AG10803 (cell line): ENCODE data around the gene GRB14.

Experiments used
- DNase-seq: peaks from one replicate; pipeline ENCODE4 v3.0.0; 2010; ENCODE audit warnings: low read depth
- H3K4me3 ChIP-seq: 2 replicates; pipeline ENCODE4 v1.5.1; 2011; ENCODE audit warnings: mild to moderate bottlenecking, low read length, control low read depth
- TF ChIP-seq, protein P1 (sequence below): conservative IDR thresholded peaks from 2 replicates; pipeline ENCODE4 v1.5.1; 2011; ENCODE audit warnings: mild to moderate bottlenecking, low read length, control low read depth, inconsistent platforms

Gene GRB14

DNA sequence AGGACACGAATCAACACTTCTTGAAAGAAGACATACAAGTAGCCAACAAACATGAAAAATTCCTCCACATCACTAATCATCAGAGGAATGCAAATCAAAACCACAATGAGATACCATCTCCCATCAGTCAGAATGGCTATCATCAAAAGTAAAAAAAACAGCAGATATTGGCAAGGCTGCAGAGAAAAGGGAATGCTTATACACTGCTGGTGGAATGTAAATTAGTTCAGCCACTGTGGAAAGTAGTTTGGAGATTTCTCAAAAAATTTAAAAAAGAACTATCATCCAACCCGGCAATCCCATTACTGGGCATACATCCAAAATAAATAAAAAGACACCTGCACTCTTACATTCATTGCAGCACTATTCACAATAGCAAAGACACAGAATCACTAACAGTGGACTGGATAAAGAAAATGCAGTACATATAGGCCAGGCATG, 78.7 kb downstream of the GRB14 start:
- peak; percentile 76 for DNase-seq
- TF ChIP-seq, protein P1, sequence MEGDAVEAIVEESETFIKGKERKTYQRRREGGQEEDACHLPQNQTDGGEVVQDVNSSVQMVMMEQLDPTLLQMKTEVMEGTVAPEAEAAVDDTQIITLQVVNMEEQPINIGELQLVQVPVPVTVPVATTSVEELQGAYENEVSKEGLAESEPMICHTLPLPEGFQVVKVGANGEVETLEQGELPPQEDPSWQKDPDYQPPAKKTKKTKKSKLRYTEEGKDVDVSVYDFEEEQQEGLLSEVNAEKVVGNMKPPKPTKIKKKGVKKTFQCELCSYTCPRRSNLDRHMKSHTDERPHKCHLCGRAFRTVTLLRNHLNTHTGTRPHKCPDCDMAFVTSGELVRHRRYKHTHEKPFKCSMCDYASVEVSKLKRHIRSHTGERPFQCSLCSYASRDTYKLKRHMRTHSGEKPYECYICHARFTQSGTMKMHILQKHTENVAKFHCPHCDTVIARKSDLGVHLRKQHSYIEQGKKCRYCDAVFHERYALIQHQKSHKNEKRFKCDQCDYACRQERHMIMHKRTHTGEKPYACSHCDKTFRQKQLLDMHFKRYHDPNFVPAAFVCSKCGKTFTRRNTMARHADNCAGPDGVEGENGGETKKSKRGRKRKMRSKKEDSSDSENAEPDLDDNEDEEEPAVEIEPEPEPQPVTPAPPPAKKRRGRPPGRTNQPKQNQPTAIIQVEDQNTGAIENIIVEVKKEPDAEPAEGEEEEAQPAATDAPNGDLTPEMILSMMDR: no peak
- no peak overlapping the region for H3K4me3 ChIP-seq

DNA sequence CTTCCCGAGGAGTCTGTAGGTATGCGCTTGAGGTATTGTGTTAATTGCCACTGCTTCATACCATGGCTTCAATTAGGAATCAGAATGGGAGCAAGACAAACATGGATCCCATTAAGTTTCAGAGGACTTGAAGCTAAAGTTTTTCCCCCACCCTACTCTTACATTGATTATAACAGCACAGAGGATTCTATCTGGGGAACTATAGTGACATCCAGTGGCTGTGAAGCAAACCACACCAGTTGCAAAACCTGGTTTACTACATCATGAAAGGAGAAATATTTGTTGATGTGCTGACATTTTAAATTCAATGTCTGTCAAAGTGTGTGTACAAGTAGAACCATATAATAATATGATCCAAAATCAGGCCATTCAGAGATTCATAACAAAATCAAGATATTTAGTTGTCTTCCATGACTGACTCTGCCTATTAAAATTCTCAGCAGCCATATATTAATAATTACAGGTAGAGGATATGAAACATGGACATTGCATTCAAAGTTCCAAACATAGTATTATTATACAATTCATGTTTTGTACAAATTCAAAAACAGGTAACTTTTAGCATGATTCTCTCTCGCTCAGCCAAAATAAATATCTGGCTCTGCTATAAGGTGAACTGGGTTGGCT, 82.9 kb downstream of the GRB14 start:
- peak; percentile 53 for DNase-seq
- TF ChIP-seq, protein P1: peak; percentile 91
- H3K4me3 ChIP-seq: no peak overlapping the region

DNA sequence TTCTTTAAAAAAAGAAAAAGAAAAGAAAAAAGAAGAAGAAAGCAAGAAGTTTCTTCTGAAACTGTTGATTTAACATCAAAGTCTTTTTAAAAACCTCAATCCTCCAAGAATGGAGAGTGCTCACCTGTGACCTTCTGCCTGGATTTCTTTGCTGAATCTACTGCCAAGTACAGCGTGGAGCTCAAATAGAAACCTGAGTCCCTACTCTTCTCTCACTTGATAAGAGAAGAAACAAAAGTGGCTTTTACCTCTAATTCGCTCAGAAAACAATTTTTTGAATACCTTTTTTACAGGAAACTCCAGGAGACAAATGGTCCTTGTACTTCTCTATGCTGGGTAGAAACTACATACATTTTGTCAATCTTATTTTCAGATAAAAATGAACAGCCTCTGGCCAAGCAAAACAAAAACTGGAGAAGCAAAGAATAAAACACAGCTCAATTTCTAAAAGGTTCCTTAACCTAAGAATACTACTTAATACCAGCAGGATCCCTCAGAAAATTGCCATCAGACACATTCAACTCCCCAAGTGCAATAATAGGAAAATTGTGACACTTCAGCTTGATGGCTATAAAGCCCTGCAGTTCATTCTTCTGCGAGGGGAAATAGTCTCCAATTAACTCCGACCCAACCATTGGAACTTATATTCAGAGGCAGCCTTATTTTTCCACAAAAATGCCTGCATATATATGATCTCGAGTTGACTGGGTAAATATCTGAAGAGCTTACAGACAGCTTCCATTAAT, 85.8 kb downstream of the GRB14 start:
- H3K4me3 ChIP-seq: no peak overlapping the region
- no peak for DNase-seq
- TF ChIP-seq, protein P1: no peak

DNA sequence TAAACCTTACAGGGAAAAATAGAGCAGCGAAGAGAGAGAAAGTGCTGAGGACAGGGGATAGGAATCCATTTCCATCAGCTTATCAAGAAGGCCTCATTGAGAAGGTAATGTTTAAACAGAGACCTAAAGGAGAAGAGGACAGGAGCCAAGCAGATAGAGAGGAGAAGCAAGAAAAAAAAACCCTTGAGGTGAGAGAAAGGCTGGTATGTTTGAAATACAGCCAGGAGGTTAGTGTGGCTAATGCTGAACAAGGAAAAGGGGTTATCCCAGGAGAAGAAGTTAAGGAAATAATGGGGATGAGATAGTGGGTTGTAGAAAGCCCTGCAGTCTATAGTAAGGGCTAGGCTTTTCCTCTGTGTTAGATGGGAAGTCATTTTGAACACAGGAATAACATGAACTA, 90.8 kb downstream of the GRB14 start:
- H3K4me3 ChIP-seq: no peak overlapping the region
- DNase-seq: no peak
- TF ChIP-seq, protein P1: no peak

DNA sequence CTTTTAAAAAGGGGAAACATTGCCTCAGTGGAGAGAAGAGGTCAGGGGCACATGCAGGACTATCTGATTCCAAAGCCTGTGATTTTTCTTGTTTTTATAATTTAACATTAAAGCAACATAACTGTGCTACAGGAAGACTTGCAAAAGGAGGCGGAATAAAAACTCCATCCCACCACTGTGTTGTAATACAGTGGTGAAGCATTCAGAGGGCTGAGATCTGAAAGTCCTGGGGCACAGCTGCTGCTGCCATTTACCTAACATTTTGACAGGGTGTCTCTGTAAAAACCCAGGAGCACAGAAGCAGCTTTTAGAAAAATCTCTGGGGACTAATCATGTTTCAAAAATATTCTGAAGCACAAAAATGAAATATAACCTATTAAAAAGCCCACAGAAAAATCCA, 97.6 kb downstream of the GRB14 start:
- TF ChIP-seq, protein P1: no peak
- H3K4me3 ChIP-seq: no peak overlapping the region
- peak; percentile 22 for DNase-seq

DNA sequence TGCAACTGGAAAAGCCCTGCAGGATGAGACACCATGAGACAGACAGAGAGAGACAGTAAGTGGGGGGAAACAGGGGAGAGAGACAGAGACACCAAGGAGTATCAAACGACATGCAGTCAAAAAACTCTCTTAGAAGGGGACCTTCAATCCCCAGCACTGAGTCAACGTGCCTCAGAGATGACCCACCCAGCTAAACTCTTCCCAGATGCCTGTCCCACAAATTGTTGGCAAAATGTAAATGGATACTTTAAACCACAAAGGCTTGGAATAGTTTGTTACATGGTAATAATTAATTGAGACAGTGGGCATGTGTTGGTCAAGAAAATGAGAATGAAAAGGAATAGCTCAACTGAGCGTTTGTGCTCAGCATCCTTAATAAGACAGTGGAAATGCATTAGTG, 98.3 kb downstream of the GRB14 start:
- TF ChIP-seq, protein P1: no peak
- H3K4me3 ChIP-seq: no peak overlapping the region
- peak; percentile 72 for DNase-seq

DNA sequence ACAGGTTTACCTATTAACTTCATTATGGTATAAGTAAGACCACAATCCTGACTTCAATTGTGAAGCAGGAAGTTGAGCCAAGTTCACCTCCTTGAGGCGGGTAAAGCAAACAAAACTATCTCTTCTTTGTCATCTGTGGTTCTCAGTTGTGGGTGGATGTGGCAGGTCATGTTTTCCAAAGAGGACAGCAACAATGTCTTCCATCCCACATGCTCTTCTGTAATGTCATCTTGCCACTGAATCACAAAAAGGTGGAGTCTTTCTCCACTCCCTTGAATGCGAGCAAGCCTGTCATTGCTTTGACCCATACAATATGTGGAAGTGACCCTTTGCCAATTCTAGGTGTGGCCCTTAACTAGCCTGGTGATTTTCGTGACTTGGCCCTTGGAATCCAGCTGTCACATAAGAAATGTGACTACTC, 98.7 kb downstream of the GRB14 start:
- no peak overlapping the region for H3K4me3 ChIP-seq
- peak; percentile 10 for DNase-seq
- TF ChIP-seq, protein P1: no peak
